CD14-positive monocyte (primary cell): ENCODE data around the gene CARD11. TPM values are rescaled to one million over a fixed set of nuclear protein-coding genes. Genes with fewer than 3 reads are reported as not detected.
A peak's percentile ranks its signal among the peaks of the same experiment; 100 is the strongest.

Source experiments
- DNase-seq, 3 donors: peaks; one replicate each; pipeline ENCODE4 v3.0.0-alpha.2; 2011 to 2022
- H2AFZ ChIP-seq: 2 replicates; pipeline ENCODE4 v1.6.0; 2012; ENCODE audit warnings: mild to moderate bottlenecking, low read depth, low read length, inconsistent platforms; ENCODE audit not compliant: insufficient read depth, poor library complexity, severe bottlenecking
- H3K27ac ChIP-seq, 2 donors: 1 replicate in 1 of 2; 2 replicates in 1 of 2; pipeline ENCODE4 v1.5.1; 2012 to 2013; ENCODE audit warnings: low read length in 2 of 2, control low read depth in 1 of 2, inconsistent platforms in 1 of 2, low read depth in 1 of 2, mild to moderate bottlenecking in 1 of 2
- H3K27me3 ChIP-seq, 2 donors: one replicate each; pipeline versions ENCODE4 v1.6.0 to v1.6.1; 2011 to 2013; ENCODE audit warnings: low read length in 2 of 2; ENCODE audit not compliant: control insufficient read depth in 2 of 2, insufficient read depth in 2 of 2
- H3K36me3 ChIP-seq, 2 donors: replicated peaks in 1 of 2; 1 replicate in 1 of 2; 2 replicates in 1 of 2; pipeline versions ENCODE4 v1.5.1 to v1.6.1; 2012 to 2013; ENCODE audit warnings: low read length in 2 of 2, control low read depth in 1 of 2, inconsistent platforms in 1 of 2, mild to moderate bottlenecking in 1 of 2; ENCODE audit not compliant: insufficient read depth in 2 of 2, control insufficient read depth in 1 of 2
- H3K4me1 ChIP-seq, 2 donors: 1 replicate in 1 of 2; 2 replicates in 1 of 2; pipeline versions ENCODE4 v1.5.1 to v1.6.1; 2012 to 2013; ENCODE audit warnings: low read length in 2 of 2, control low read depth in 1 of 2, inconsistent platforms in 1 of 2, mild to moderate bottlenecking in 1 of 2, moderate library complexity in 1 of 2; ENCODE audit not compliant: insufficient read depth in 2 of 2, control insufficient read depth in 1 of 2
- H3K4me2 ChIP-seq: replicated peaks from 2 replicates; pipeline ENCODE3; 2012; ENCODE audit warnings: low read length, moderate library complexity, mild to moderate bottlenecking; ENCODE audit not compliant: poor library complexity, severe bottlenecking; ENCODE audit errors: extremely low read depth
- H3K4me3 ChIP-seq, 3 experiments: fragments of 200-600 bp in 1 of 3; sonication (generic) in 1 of 3; replicated peaks in 1 of 3; 1 replicate in 2 of 3; 2 replicates in 1 of 3; pipeline ENCODE4 v1.5.1; 2011 to 2013; ENCODE audit warnings: low read length in 3 of 3, mild to moderate bottlenecking in 3 of 3, control low read depth in 2 of 3, low read depth in 2 of 3, inconsistent platforms in 1 of 3, moderate library complexity in 1 of 3
- H3K79me2 ChIP-seq: 2 replicates; pipeline ENCODE4 v1.6.0; 2012; ENCODE audit warnings: mild to moderate bottlenecking, control low read depth, inconsistent platforms, low read length, moderate library complexity; ENCODE audit not compliant: insufficient read depth
- H3K9ac ChIP-seq: 2 replicates; pipeline ENCODE4 v1.6.0; 2017; ENCODE audit warnings: low read length, mild to moderate bottlenecking; ENCODE audit not compliant: insufficient read depth, poor library complexity, severe bottlenecking
- H3K9me3 ChIP-seq, 2 donors: replicated peaks in 1 of 2; 1 replicate in 1 of 2; 2 replicates in 1 of 2; pipeline versions ENCODE4 v1.5.1 to v1.6.1; 2012 to 2013; ENCODE audit warnings: low read length in 2 of 2, control low read depth in 1 of 2; ENCODE audit not compliant: control insufficient read depth in 1 of 2, insufficient read depth in 1 of 2
- H4K20me1 ChIP-seq: 2 replicates; pipeline ENCODE4 v1.6.0; 2012; ENCODE audit warnings: mild to moderate bottlenecking, low read length, control low read depth, moderate library complexity; ENCODE audit not compliant: insufficient read depth
- H3K27ac Mint-ChIP-seq, 7 donors: one replicate each; pipeline ENCODE4 v1.8.0; 2020; ENCODE audit warnings: mild to moderate bottlenecking in 7 of 7, mixed read lengths in 7 of 7, moderate library complexity in 6 of 7, inconsistent platforms in 2 of 7
- H3K27me3 Mint-ChIP-seq, 3 donors: one replicate each; pipeline ENCODE4 v1.8.0; 2021 to 2022; ENCODE audit warnings: low read depth in 3 of 3, mild to moderate bottlenecking in 3 of 3, mixed read lengths in 3 of 3, moderate library complexity in 3 of 3, inconsistent platforms in 1 of 3
- H3K36me3 Mint-ChIP-seq, 2 donors: one replicate each; pipeline ENCODE4 v1.8.0; 2020; ENCODE audit warnings: mixed read lengths in 2 of 2, inconsistent platforms in 1 of 2, mild to moderate bottlenecking in 1 of 2
- H3K4me1 Mint-ChIP-seq: one replicate; pipeline ENCODE4 v1.8.0; 2020; ENCODE audit warnings: mild to moderate bottlenecking, mixed read lengths
- H3K4me3 Mint-ChIP-seq, 2 donors: one replicate each; pipeline ENCODE4 v1.8.0; 2020; ENCODE audit warnings: mild to moderate bottlenecking in 2 of 2, mixed read lengths in 2 of 2, moderate library complexity in 1 of 2
- H3K9me3 Mint-ChIP-seq, 7 donors: one replicate each; pipeline ENCODE4 v1.8.0; 2020 to 2022; ENCODE audit warnings: mixed read lengths in 7 of 7, mild to moderate bottlenecking in 6 of 7, moderate library complexity in 6 of 7, inconsistent platforms in 2 of 7
- WGBS: methylation state at CpG from one replicate; pipeline ENCODE4 v1.1.5; 2013; ENCODE audit warnings: missing lambda C conversion rate; ENCODE audit not compliant: insufficient coverage; 5-methylcytosine and 5-hydroxymethylcytosine counted together
- intact Hi-C, 2 donors: fragments of 100-400 bp; cut with micrococcal nuclease; formaldehyde crosslinking; loops; one replicate each; pipeline versions ENCODE4 v1.15.0 to v1.15.1; 2023
- polyA plus RNA-seq, 3 donors: library from polyadenylated mRNA; depleted of rRNA in 1 of 3; unstranded in 2 of 3; stranded (reverse) in 1 of 3; fragments of 300-500 nt in 2 of 3; fragments of >200 nt in 1 of 3; fragmentation: Illumina TruSeq in 2 of 3; gene quantifications; 1 replicate in 2 of 3; 2 replicates in 1 of 3; pipeline ENCODE4 v1.2.3, GENCODE V29; 2012 to 2021
- TF ChIP-seq, protein P1 (sequence below): fragments of 200-600 bp; IDR thresholded peaks from one replicate; pipeline ENCODE4 v1.8.0; 2022; ENCODE audit warnings: antibody characterized with exemption, mild to moderate bottlenecking

The CARD11 gene
- polyA plus RNA-seq, 3 donors = 0.04 to 0.17 TPM; not detected in 1

DNA sequence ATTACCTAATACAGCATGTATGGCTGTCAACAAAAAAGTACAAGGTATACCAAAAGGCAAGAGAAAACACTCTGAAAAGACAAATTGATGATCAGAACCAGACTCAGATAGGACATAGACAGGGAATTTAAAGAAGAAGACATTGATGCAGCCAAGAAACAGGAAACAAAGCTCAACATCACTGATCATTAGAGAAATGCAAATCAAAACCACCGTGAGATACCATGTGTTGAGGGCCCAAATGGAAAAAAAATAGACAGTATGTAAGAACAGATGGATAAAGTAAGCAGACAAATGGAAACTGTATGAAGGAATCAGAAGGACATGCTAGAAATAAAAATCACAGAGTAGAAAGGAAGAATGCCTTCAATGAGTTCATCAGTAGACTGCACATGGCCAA is 23.3 kb downstream of the CARD11 start:
- Mint-ChIP-seq H3K4me1 (no peaks in the 10 kb centered on the region), H3K36me3 (no peaks in the 10 kb centered on the region), H3K9me3 (peaks cover 12 to 43% (median 21%) of the 10 kb centered on the region in 7 donors), H3K4me3 (no peak overlapping the region), H3K27me3 (peaks cover 2 to 4% (median 3%) of the 10 kb centered on the region in 3 donors), H3K27ac (peak overlapping the region in 1 of 7 donors; percentile 59)
- TF ChIP-seq, protein P1, sequence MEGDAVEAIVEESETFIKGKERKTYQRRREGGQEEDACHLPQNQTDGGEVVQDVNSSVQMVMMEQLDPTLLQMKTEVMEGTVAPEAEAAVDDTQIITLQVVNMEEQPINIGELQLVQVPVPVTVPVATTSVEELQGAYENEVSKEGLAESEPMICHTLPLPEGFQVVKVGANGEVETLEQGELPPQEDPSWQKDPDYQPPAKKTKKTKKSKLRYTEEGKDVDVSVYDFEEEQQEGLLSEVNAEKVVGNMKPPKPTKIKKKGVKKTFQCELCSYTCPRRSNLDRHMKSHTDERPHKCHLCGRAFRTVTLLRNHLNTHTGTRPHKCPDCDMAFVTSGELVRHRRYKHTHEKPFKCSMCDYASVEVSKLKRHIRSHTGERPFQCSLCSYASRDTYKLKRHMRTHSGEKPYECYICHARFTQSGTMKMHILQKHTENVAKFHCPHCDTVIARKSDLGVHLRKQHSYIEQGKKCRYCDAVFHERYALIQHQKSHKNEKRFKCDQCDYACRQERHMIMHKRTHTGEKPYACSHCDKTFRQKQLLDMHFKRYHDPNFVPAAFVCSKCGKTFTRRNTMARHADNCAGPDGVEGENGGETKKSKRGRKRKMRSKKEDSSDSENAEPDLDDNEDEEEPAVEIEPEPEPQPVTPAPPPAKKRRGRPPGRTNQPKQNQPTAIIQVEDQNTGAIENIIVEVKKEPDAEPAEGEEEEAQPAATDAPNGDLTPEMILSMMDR = no peak
- no peak for DNase-seq
- Histone ChIP-seq H3K79me2 (no peaks in the 10 kb centered on the region), H3K27ac (no peak overlapping the region), H4K20me1 (no peaks in the 10 kb centered on the region), H3K9ac (no peak overlapping the region), H3K36me3 (no peaks in the 10 kb centered on the region), H3K9me3 (peaks cover 10 to 15% of the 10 kb centered on the region in 2 donors), H3K4me3 (no peak overlapping the region), H2AFZ (no peak overlapping the region), H3K4me1 (no peaks in the 10 kb centered on the region), H3K4me2 (no peak overlapping the region), H3K27me3 (no peaks in the 10 kb centered on the region)
- no CpG with 5 or more reads among the region's 1 CpG for WGBS
- intact Hi-C loops = no loop called here

DNA sequence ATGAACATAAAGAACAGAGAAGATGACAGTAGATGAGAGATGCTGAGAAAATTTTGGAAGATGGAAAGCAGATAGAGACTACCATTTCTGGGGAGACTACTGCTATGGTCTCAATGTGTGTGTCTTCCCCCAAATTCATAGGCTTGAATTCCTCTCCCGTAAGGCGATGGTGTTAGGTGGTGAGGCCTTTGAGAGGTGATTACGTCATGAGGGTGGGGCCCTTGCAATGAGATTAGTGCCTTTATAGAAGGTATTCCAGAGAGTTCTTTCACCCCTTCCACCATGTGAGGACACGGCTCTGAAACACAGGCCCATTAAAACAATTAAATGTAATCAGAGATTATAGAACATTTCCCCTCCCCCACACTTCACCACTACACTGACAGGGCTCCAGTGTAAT is 23.9 kb downstream of the CARD11 start:
- no peaks in the 10 kb centered on the region for H3K79me2 ChIP-seq
- Mint-ChIP-seq H3K9me3 (peaks cover 9 to 41% (median 20%) of the 10 kb centered on the region in 7 donors), H3K27ac (no peak overlapping the region), H3K4me1 (no peaks in the 10 kb centered on the region), H3K4me3 (no peak overlapping the region), H3K27me3 (peaks cover 2 to 4% (median 3%) of the 10 kb centered on the region in 3 donors), H3K36me3 (no peaks in the 10 kb centered on the region)
- H2AFZ ChIP-seq = no peak overlapping the region
- no peaks in the 10 kb centered on the region for H4K20me1 ChIP-seq
- intact Hi-C loops = no loop called here
- no peaks in the 10 kb centered on the region for H3K27me3 ChIP-seq
- no peak overlapping the region for H3K4me2 ChIP-seq
- no peak overlapping the region for H3K9ac ChIP-seq
- H3K9me3 ChIP-seq = peaks cover 10 to 15% of the 10 kb centered on the region in 2 donors
- H3K4me3 ChIP-seq = no peak overlapping the region
- H3K36me3 ChIP-seq = no peaks in the 10 kb centered on the region
- WGBS = no CpG with 5 or more reads among the region's 4 CpGs
- H3K4me1 ChIP-seq = no peaks in the 10 kb centered on the region
- TF ChIP-seq, protein P1 = no peak
- no peak overlapping the region for H3K27ac ChIP-seq
- no peak for DNase-seq
